ENCODE data around the gene FARSA. TPM values are rescaled to one million over a fixed set of nuclear protein-coding genes. Genes with fewer than 3 reads are reported as not detected.

The FARSA gene
- total and polyA plus RNA-seq, 10 of the 15 experiments (the other 5 are each of a cell fraction or from before 2014, with no cell fraction given): 20.3 to 212 (median 76.4) TPM

DNA sequence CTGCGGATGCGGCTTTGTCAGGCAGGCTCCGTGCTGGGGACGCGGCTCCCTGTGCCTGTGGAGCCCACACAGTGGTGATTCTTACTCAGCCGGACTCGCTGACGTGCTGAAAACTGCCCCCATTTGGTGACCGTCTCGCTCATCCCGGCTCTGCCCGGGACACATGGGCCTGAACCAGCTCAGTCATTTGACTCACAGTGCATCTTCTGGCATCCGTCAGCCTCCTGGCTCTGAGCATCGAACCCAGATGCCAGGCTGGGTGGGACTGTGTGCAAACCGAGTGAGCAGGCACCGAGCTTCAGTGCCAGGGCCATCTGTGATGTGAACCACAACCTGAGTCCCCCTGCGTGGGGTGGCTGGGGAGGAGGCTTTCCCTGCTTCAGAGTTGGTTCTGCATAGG lies 37.1 kb downstream of the FARSA start:
- TF ChIP-seq TCF3 (IDR thresholded peaks at IDR 0.05; ENCODE audit: borderline replicate concordance, insufficient read depth, low read depth, low read length) (0 out of 2 replicates have a peak, but pooled peaks have one; percentile 35), USF2 (IDR thresholded peaks at IDR 0.05; ENCODE audit: borderline replicate concordance, low read depth, low read length) (no peak), POLR2AphosphoS2 (IDR thresholded peaks at IDR 0.05; ENCODE audit: low read depth, low read length) (no peak)
- TF ChIP-seq, protein P1, sequence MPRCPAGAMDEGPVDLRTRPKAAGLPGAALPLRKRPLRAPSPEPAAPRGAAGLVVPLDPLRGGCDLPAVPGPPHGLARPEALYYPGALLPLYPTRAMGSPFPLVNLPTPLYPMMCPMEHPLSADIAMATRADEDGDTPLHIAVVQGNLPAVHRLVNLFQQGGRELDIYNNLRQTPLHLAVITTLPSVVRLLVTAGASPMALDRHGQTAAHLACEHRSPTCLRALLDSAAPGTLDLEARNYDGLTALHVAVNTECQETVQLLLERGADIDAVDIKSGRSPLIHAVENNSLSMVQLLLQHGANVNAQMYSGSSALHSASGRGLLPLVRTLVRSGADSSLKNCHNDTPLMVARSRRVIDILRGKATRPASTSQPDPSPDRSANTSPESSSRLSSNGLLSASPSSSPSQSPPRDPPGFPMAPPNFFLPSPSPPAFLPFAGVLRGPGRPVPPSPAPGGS (IDR thresholded peaks at IDR 0.05; ENCODE audit: borderline replicate concordance, insufficient read depth, low read depth, low read length, poor library complexity, severe bottlenecking): peak; percentile 92
- FAIRE-seq: no peak
- intact Hi-C loops (cut with micrococcal nuclease; ENCODE audit: unreplicated experiment) (no loop called here), in situ Hi-C loops (cut with MboI) (no loop called here)
- BruUV-seq (replicated peaks): no TSS peak
- RAD21 ChIA-PET (ENCODE audit: unreplicated experiment): no interaction called here
- POLR2A ChIA-PET: interaction anchor here (1.1 kb wide), 1 partner anchor 23 kb away, joined by 3 read pairs; the partner anchor contains the start of gene SYCE2
- no peak overlapping the region for H3K4me3 ChIP-seq
- no peak for ATAC-seq
- H3K27me3 ChIP-seq (replicated peaks in 1 of 2; ENCODE audit: control insufficient read depth in 2 of 2, insufficient read depth in 2 of 2, low read length in 1 of 2): no peaks in the 10 kb centered on the region
- H3K9me3 ChIP-seq (replicated peaks; ENCODE audit: control insufficient read depth, insufficient read depth, low read length): no peaks in the 10 kb centered on the region
- CTCF ChIA-PET: interaction anchor here (2.7 kb wide), 1 partner anchor 69 kb away, joined by 12 read pairs; no protein-coding TSS in a partner anchor
- H3K4me1 ChIP-seq (ENCODE audit: control insufficient read depth, insufficient read depth, low read length): peaks cover 21% of the 10 kb centered on the region
- H3K4me2 ChIP-seq (ENCODE audit: control insufficient read depth, insufficient read depth): no peak overlapping the region
- no peak for DNase-seq (ENCODE audit: low read depth, low spot score)
- H3K9ac ChIP-seq (ENCODE audit: control insufficient read depth, insufficient read depth, low read length): no peak overlapping the region
- H3K27ac ChIP-seq (ENCODE audit: control insufficient read depth, insufficient read depth): no peak overlapping the region
- peaks cover 9 to 18% of the 10 kb centered on the region in 2 experiments for H3K36me3 ChIP-seq (ENCODE audit: control insufficient read depth in 2 of 2, insufficient read depth in 2 of 2, low read length in 1 of 2)
- SMC1A ChIA-PET (ENCODE audit: uncharacterized antibody, unreplicated experiment): no interaction called here
- no peak overlapping the region for H2AFZ ChIP-seq (ENCODE audit: control insufficient read depth, low read depth, low read length)
- WGBS (ENCODE audit: insufficient coverage, insufficient replicate concordance, low lambda C conversion rate, missing lambda C conversion rate): 97% methylated on average over 17 of the region's 17 CpGs
- H4K20me1 ChIP-seq (ENCODE audit: control insufficient read depth, insufficient read depth): no peaks in the 10 kb centered on the region
- H3K79me2 ChIP-seq (ENCODE audit: control insufficient read depth, insufficient read depth, low read length): peaks cover 5% of the 10 kb centered on the region

DNA sequence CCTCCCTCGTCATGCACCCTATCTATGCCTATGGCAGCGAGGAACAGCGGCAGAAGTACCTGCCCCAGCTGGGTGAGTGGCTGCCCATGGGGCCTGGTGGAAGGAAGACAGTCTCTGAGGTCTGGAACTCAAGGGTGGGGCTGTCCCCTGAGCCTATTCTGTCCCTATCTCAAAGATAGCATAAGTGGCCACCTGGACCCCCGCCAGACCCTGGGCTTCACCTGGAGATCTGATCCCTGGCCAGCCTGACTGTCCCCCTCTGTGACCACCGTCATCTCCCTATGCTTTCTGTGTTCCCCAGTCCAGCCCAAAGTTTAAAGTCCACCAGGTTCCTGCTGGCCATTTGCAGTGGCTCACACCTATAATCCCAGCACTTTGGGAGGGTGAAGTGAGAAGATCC lies 39.9 kb downstream of the FARSA start:
- H3K4me2 ChIP-seq (ENCODE audit: control insufficient read depth, insufficient read depth): no peak overlapping the region
- H3K36me3 ChIP-seq (ENCODE audit: control insufficient read depth in 2 of 2, insufficient read depth in 2 of 2, low read length in 1 of 2): peaks cover 9 to 18% of the 10 kb centered on the region in 2 experiments
- ATAC-seq: no peak
- no peak for DNase-seq (ENCODE audit: low read depth, low spot score)
- TF ChIP-seq E2F4 (IDR thresholded peaks at IDR 0.05; ENCODE audit: low read depth, low read length): no peak
- no peak for TF ChIP-seq CEBPB (IDR thresholded peaks at IDR 0.05; ENCODE audit: borderline replicate concordance in 1 of 2, low read depth in 2 of 2, low read length in 2 of 2)
- TF ChIP-seq MTA3 (IDR thresholded peaks at IDR 0.05; ENCODE audit: borderline replicate concordance, low read length): no peak
- no peak for TF ChIP-seq PAX8 (IDR thresholded peaks at IDR 0.05)
- H3K4me3 ChIP-seq: no peak overlapping the region
- in situ Hi-C loops (cut with MboI) (no loop called here), intact Hi-C loops (cut with micrococcal nuclease; ENCODE audit: unreplicated experiment) (no loop called here)
- no peak overlapping the region for H3K27ac ChIP-seq (ENCODE audit: control insufficient read depth, insufficient read depth)
- H3K9me3 ChIP-seq (replicated peaks; ENCODE audit: control insufficient read depth, insufficient read depth, low read length): no peaks in the 10 kb centered on the region
- H2AFZ ChIP-seq (ENCODE audit: control insufficient read depth, low read depth, low read length): no peak overlapping the region
- H3K9ac ChIP-seq (ENCODE audit: control insufficient read depth, insufficient read depth, low read length): no peak overlapping the region
- WGBS (ENCODE audit: insufficient coverage, insufficient replicate concordance, low lambda C conversion rate, missing lambda C conversion rate): 89% methylated on average over 5 of the region's 5 CpGs
- peaks cover 10% of the 10 kb centered on the region for H3K79me2 ChIP-seq (ENCODE audit: control insufficient read depth, insufficient read depth, low read length)
- FAIRE-seq: no peak
- no peaks in the 10 kb centered on the region for H4K20me1 ChIP-seq (ENCODE audit: control insufficient read depth, insufficient read depth)
- peaks cover 7% of the 10 kb centered on the region for H3K4me1 ChIP-seq (ENCODE audit: control insufficient read depth, insufficient read depth, low read length)
- ChIA-PET POLR2A (no interaction called here), SMC1A (ENCODE audit: uncharacterized antibody, unreplicated experiment) (no interaction called here), CTCF (no interaction called here), RAD21 (ENCODE audit: unreplicated experiment) (no interaction called here)
- no peaks in the 10 kb centered on the region for H3K27me3 ChIP-seq (replicated peaks in 1 of 2; ENCODE audit: control insufficient read depth in 2 of 2, insufficient read depth in 2 of 2, low read length in 1 of 2)
- no TSS peak for BruUV-seq (replicated peaks)

Data from GM12878 (cell line).